ENCODE data around the gene CTAG1B. TPM values are rescaled to one million over a fixed set of nuclear protein-coding genes. Genes with fewer than 3 reads are reported as not detected.
A peak's percentile ranks its signal among the peaks of the same experiment; 100 is the strongest.

CTAG1B gene
- total RNA-seq, 1 experiment from 2014 or later, result not detected

GRCh38 chrX:154607370-154607769 is 11.7 kb downstream of the CTAG1B start:
- Mint-ChIP-seq H3K27me3 (ENCODE audit: insufficient read depth, unreplicated experiment) (no peaks in the 10 kb centered on the region), H3K4me1 (ENCODE audit: insufficient read depth, unreplicated experiment) (peaks cover 23% of the 10 kb centered on the region), H3K36me3 (ENCODE audit: insufficient read depth, unreplicated experiment) (no peaks in the 10 kb centered on the region), H3K27ac (ENCODE audit: low read depth, unreplicated experiment) (no peak overlapping the region), H3K9me3 (ENCODE audit: unreplicated experiment) (peaks cover 7% of the 10 kb centered on the region), H3K4me3 (ENCODE audit: unreplicated experiment) (no peak overlapping the region)
- no TSS peak for BruUV-seq (replicated peaks)
- DNase-seq (ENCODE audit: unreplicated experiment), result peak; percentile 70
- ChIA-PET POLR2A (no interaction called here), CTCF (no interaction called here)
- intact Hi-C loops (cut with micrococcal nuclease), result no loop called here
- TF ChIP-seq CTCF (IDR thresholded peaks at IDR 0.05; ENCODE audit: unreplicated experiment), result no peak

- TF ChIP-seq CTCF (IDR thresholded peaks at IDR 0.05; ENCODE audit: unreplicated experiment), result no peak
- intact Hi-C loops (cut with micrococcal nuclease), result no loop called here
- no peak for DNase-seq (ENCODE audit: unreplicated experiment)
- no peak overlapping the region for H3K27ac Mint-ChIP-seq (ENCODE audit: low read depth, unreplicated experiment)
- H3K27me3 Mint-ChIP-seq (ENCODE audit: insufficient read depth, unreplicated experiment), result no peaks in the 10 kb centered on the region
- H3K4me3 Mint-ChIP-seq (ENCODE audit: unreplicated experiment), result no peak overlapping the region
- ChIA-PET POLR2A (interaction anchor here (1.6 kb wide), 1 partner anchor 10 kb away, joined by 6 read pairs; no protein-coding TSS in a partner anchor), CTCF (no interaction called here)
- H3K4me1 Mint-ChIP-seq (ENCODE audit: insufficient read depth, unreplicated experiment), result peaks cover 32% of the 10 kb centered on the region
- BruUV-seq (replicated peaks), result no TSS peak
- peaks cover 7% of the 10 kb centered on the region for H3K9me3 Mint-ChIP-seq (ENCODE audit: unreplicated experiment)
- H3K36me3 Mint-ChIP-seq (ENCODE audit: insufficient read depth, unreplicated experiment), result no peaks in the 10 kb centered on the region
These were observed 13.5 kb downstream of the CTAG1B start for GRCh38 chrX:154605566-154605965.

- peak; percentile 96 for DNase-seq (ENCODE audit: unreplicated experiment)
- Mint-ChIP-seq H3K27me3 (ENCODE audit: insufficient read depth, unreplicated experiment) (no peaks in the 10 kb centered on the region), H3K4me3 (ENCODE audit: unreplicated experiment) (peak overlapping the region; percentile 32), H3K9me3 (ENCODE audit: unreplicated experiment) (peaks cover 7% of the 10 kb centered on the region), H3K36me3 (ENCODE audit: insufficient read depth, unreplicated experiment) (no peaks in the 10 kb centered on the region), H3K4me1 (ENCODE audit: insufficient read depth, unreplicated experiment) (peaks cover 42% of the 10 kb centered on the region), H3K27ac (ENCODE audit: low read depth, unreplicated experiment) (peak overlapping the region; percentile 53)
- intact Hi-C loops (cut with micrococcal nuclease), result loop anchor here (1.0 kb wide), 1 partner anchor 7 kb away; no protein-coding TSS in a partner anchor
- ChIA-PET POLR2A (interaction anchor here (0.5 to 1.6 kb wide), 7 partner anchors 7 to 167 kb away, joined by 3 to 6 read pairs (median 3); no protein-coding TSS in a partner anchor), CTCF (interaction anchor here (0.6 to 0.7 kb wide), 2 partner anchors 100 to 201 kb away, joined by 3 read pairs; no protein-coding TSS in a partner anchor)
- no TSS peak for BruUV-seq (replicated peaks)
- no peak for TF ChIP-seq CTCF (IDR thresholded peaks at IDR 0.05; ENCODE audit: unreplicated experiment)
These were observed 15.3 kb downstream of the CTAG1B start for GRCh38 chrX:154603438-154604430.

GRCh38 chrX:154602766-154603437 is 16.2 kb downstream of the CTAG1B start:
- H3K27ac Mint-ChIP-seq (ENCODE audit: low read depth, unreplicated experiment), result peak overlapping the region; percentile 39

More at GRCh38 chrX:154602766-154603437, 16.2 kb downstream of the CTAG1B start:
- ChIA-PET POLR2A (interaction anchor here (0.8 to 0.9 kb wide), 2 partner anchors 115 to 135 kb away, joined by 3 to 4 read pairs; no protein-coding TSS in a partner anchor), CTCF (interaction anchor here (0.8 kb wide), 1 partner anchor 650 kb away, joined by 3 read pairs; no protein-coding TSS in a partner anchor)
- H3K36me3 Mint-ChIP-seq (ENCODE audit: insufficient read depth, unreplicated experiment), result no peaks in the 10 kb centered on the region
- peaks cover 7% of the 10 kb centered on the region for H3K9me3 Mint-ChIP-seq (ENCODE audit: unreplicated experiment)
- no peak overlapping the region for H3K4me3 Mint-ChIP-seq (ENCODE audit: unreplicated experiment)
- DNase-seq (ENCODE audit: unreplicated experiment), result no peak
- H3K27me3 Mint-ChIP-seq (ENCODE audit: insufficient read depth, unreplicated experiment), result no peaks in the 10 kb centered on the region
- BruUV-seq (replicated peaks), result no TSS peak
- peaks cover 46% of the 10 kb centered on the region for H3K4me1 Mint-ChIP-seq (ENCODE audit: insufficient read depth, unreplicated experiment)
- intact Hi-C loops (cut with micrococcal nuclease), result no loop called here
- no peak for TF ChIP-seq CTCF (IDR thresholded peaks at IDR 0.05; ENCODE audit: unreplicated experiment)
